HS-27A (cell line): ENCODE results near the gene LRMDA.

ENCODE experiments used
- DNase-seq: peaks from one replicate; pipeline ENCODE4 v3.0.0-alpha.2; 2012; ENCODE audit warnings: low read depth, missing footprints

LRMDA gene

GRCh38 chr10:75776738-75777504 is 345.5 kb downstream of the LRMDA start:
- no peak for DNase-seq

- no peak for DNase-seq
These were observed 347.2 kb downstream of the LRMDA start for GRCh38 chr10:75778665-75779064.

- DNase-seq = no peak
These were observed 347.9 kb downstream of the LRMDA start for GRCh38 chr10:75779276-75779675.

GRCh38 chr10:75782463-75783248 is 351.2 kb downstream of the LRMDA start:
- no peak for DNase-seq

- no peak for DNase-seq
These were observed 357.2 kb downstream of the LRMDA start for GRCh38 chr10:75788394-75789205.

- DNase-seq = no peak
These were observed 362.4 kb downstream of the LRMDA start for GRCh38 chr10:75793848-75794247.

- no peak for DNase-seq
These were observed 369.7 kb downstream of the LRMDA start for GRCh38 chr10:75801121-75801520.

- DNase-seq = no peak
These were observed 370.2 kb downstream of the LRMDA start for GRCh38 chr10:75801661-75802060.

GRCh38 chr10:75803121-75803520 is 371.7 kb downstream of the LRMDA start:
- no peak for DNase-seq

GRCh38 chr10:75803816-75804552 is 372.6 kb downstream of the LRMDA start:
- DNase-seq = no peak

- DNase-seq = no peak
These were observed 374.8 kb downstream of the LRMDA start for GRCh38 chr10:75806186-75806585.

GRCh38 chr10:75807456-75807855 is 376.0 kb downstream of the LRMDA start:
- DNase-seq = no peak

GRCh38 chr10:75809003-75809402 is 377.6 kb downstream of the LRMDA start:
- DNase-seq = no peak

- no peak for DNase-seq
These were observed 382.6 kb downstream of the LRMDA start for GRCh38 chr10:75814014-75814413.

GRCh38 chr10:75815066-75815465 is 383.6 kb downstream of the LRMDA start:
- no peak for DNase-seq

GRCh38 chr10:75817198-75817597 is 385.8 kb downstream of the LRMDA start:
- no peak for DNase-seq

- DNase-seq = no peak
These were observed 387.1 kb downstream of the LRMDA start for GRCh38 chr10:75818552-75818951.

GRCh38 chr10:75825235-75825634 is 393.8 kb downstream of the LRMDA start:
- no peak for DNase-seq

GRCh38 chr10:75825661-75826060 is 394.2 kb downstream of the LRMDA start:
- no peak for DNase-seq

- no peak for DNase-seq
These were observed 395.4 kb downstream of the LRMDA start for GRCh38 chr10:75826846-75827245.

GRCh38 chr10:75827587-75828021 is 396.2 kb downstream of the LRMDA start:
- no peak for DNase-seq

GRCh38 chr10:75828413-75828812 is 397.0 kb downstream of the LRMDA start:
- DNase-seq = no peak
